Ramos (cell line): Measurements from ENCODE around the gene HOXC13.

Source experiments
- in situ Hi-C: fragments of 300-500 bp; cut with MboI; formaldehyde crosslinking; loops from one replicate; pipeline ENCODE4 v1.14.3; 2022; ENCODE audit warnings: low sequenced_read_pairs; ENCODE audit not compliant: unreplicated experiment

HOXC13 gene

GRCh38 chr12:53967421-53967925, 28.8 kb downstream of the HOXC13 start:
- in situ Hi-C loops: no loop called here

GRCh38 chr12:53968214-53969127, 29.8 kb downstream of the HOXC13 start:
- in situ Hi-C loops: no loop called here

- in situ Hi-C loops: no loop called here
Measured at GRCh38 chr12:53969588-53970259, 31.1 kb downstream of the HOXC13 start.

- in situ Hi-C loops: no loop called here
Measured at GRCh38 chr12:53970451-53970850, 31.8 kb downstream of the HOXC13 start.

GRCh38 chr12:53971129-53971528, 32.5 kb downstream of the HOXC13 start:
- in situ Hi-C loops: no loop called here

GRCh38 chr12:53971686-53972085, 33.1 kb downstream of the HOXC13 start:
- in situ Hi-C loops: no loop called here

GRCh38 chr12:53972152-53972702, 33.6 kb downstream of the HOXC13 start:
- in situ Hi-C loops: no loop called here

GRCh38 chr12:53972722-53973235, 34.1 kb downstream of the HOXC13 start, which contains the start of gene HOXC11:
TSS of gene HOXC11 (plus strand) at chr12:53973126. CDS start at chr12:53973242, 116 bp downstream.
- in situ Hi-C loops: no loop called here

GRCh38 chr12:53973236-53974042, 34.8 kb downstream of the HOXC13 start:
- in situ Hi-C loops: no loop called here

- in situ Hi-C loops: loop anchor here (25.0 kb wide), 1 partner anchor 388 kb away; the partner anchor contains the start of gene GPR84
Measured at GRCh38 chr12:53974084-53975063, 35.7 kb downstream of the HOXC13 start, which contains the start of gene HOTAIR. TSS of gene HOTAIR (minus strand) at chr12:53974954.

GRCh38 chr12:53975064-53975471, 36.4 kb downstream of the HOXC13 start:
- in situ Hi-C loops: loop anchor here (25.0 kb wide), 1 partner anchor 387 kb away; the partner anchor contains the start of gene GPR84

GRCh38 chr12:53975479-53976152, 37.0 kb downstream of the HOXC13 start:
- in situ Hi-C loops: loop anchor here (25.0 kb wide), 1 partner anchor 387 kb away; the partner anchor contains the start of gene GPR84

- in situ Hi-C loops: loop anchor here (25.0 kb wide), 1 partner anchor 386 kb away; the partner anchor contains the start of gene GPR84
Measured at GRCh38 chr12:53976172-53976822, 37.7 kb downstream of the HOXC13 start.

GRCh38 chr12:53976823-53977595, 38.4 kb downstream of the HOXC13 start:
- in situ Hi-C loops: loop anchor here (25.0 kb wide), 1 partner anchor 385 kb away; the partner anchor contains the start of gene GPR84

- in situ Hi-C loops: loop anchor here (25.0 kb wide), 1 partner anchor 384 kb away; the partner anchor contains the start of gene GPR84
Measured at GRCh38 chr12:53977596-53978445, 39.2 kb downstream of the HOXC13 start.
